GM12878 (cell line): Measurements from ENCODE around the gene SEC14L1. TPM values are rescaled to one million over a fixed set of nuclear protein-coding genes. Genes with fewer than 3 reads are reported as not detected.

Source experiments
- ATAC-seq: fragments of 200-7000 bp; cut with Tn5 transposase; 3 replicates; pipeline ENCODE4 v1.9.1; 2020; ENCODE audit warnings: mild to moderate bottlenecking, moderate library complexity
- BruUV-seq: library from RNA; stranded (reverse); fragments of 400-500 nt; replicated peaks from 2 replicates; lab custom pipeline; 2021; lab: Mats Ljungman, UMichigan
- CTCF ChIA-PET: fragments of 300-600 bp; sonication (Branson Sonifier 250); formaldehyde crosslinking; extraction: SDS; loops from one replicate; lab custom pipeline; 2021; ENCODE audit warnings: inconsistent platforms; lab: Yijun Ruan, JAX
- POLR2A ChIA-PET: fragments of 350-600 bp; formaldehyde crosslinking; extraction: SDS; loops from one replicate; lab custom pipeline; 2021; ENCODE audit warnings: inconsistent platforms; lab: Charles Lee
- RAD21 ChIA-PET: fragments of 300-600 bp; sonication (Branson Sonifier 250); formaldehyde crosslinking; loops from one replicate; lab custom pipeline; 2023; ENCODE audit warnings: antibody characterized with exemption; ENCODE audit not compliant: unreplicated experiment; lab: Charles Lee
- SMC1A ChIA-PET: fragments of 300-600 bp; sonication (Branson Sonifier 250); formaldehyde crosslinking; loops from one replicate; lab custom pipeline; 2023; ENCODE audit not compliant: unreplicated experiment, uncharacterized antibody; lab: Charles Lee
- DNase-seq: peaks from one replicate; pipeline ENCODE4 v3.0.0-alpha.2; 2011; ENCODE audit warnings: low read depth, low spot score
- FAIRE-seq: peaks from 3 replicates; lab custom pipeline; 2011; peaks lifted over from hg19 to GRCh38; lab: Jason Lieb, UNC
- H2AFZ ChIP-seq: 2 replicates; pipeline ENCODE4 v1.6.0; 2011; ENCODE audit warnings: low read depth, low read length, control low read depth; ENCODE audit not compliant: control insufficient read depth
- H3K27ac ChIP-seq: 2 replicates; pipeline ENCODE4 v1.5.1; 2011; ENCODE audit warnings: control low read depth; ENCODE audit not compliant: control insufficient read depth, insufficient read depth
- H3K27me3 ChIP-seq, 2 experiments: replicated peaks in 1 of 2; 2 replicates each; pipeline versions ENCODE4 v1.6.0 to v1.6.1; 2011; ENCODE audit warnings: low read length in 1 of 2; ENCODE audit not compliant: control insufficient read depth in 2 of 2, insufficient read depth in 2 of 2
- H3K36me3 ChIP-seq, 2 experiments: 2 replicates each; pipeline ENCODE4 v1.5.1; 2011; ENCODE audit warnings: low read length in 1 of 2; ENCODE audit not compliant: control insufficient read depth in 2 of 2, insufficient read depth in 2 of 2
- H3K4me1 ChIP-seq: 2 replicates; pipeline ENCODE4 v1.6.1; 2011; ENCODE audit warnings: mild to moderate bottlenecking, low read length, moderate library complexity, mixed read lengths; ENCODE audit not compliant: control insufficient read depth, insufficient read depth
- H3K4me2 ChIP-seq: 2 replicates; pipeline ENCODE4 v1.6.0; 2011; ENCODE audit warnings: control low read depth; ENCODE audit not compliant: control insufficient read depth, insufficient read depth
- H3K4me3 ChIP-seq: fragments of 200-600 bp; sonication (generic); 2 replicates; pipeline ENCODE4 v1.5.1; 2016
- H3K79me2 ChIP-seq: 2 replicates; pipeline ENCODE4 v1.6.0; 2011; ENCODE audit warnings: low read length; ENCODE audit not compliant: control insufficient read depth, insufficient read depth
- H3K9ac ChIP-seq: 2 replicates; pipeline ENCODE4 v1.8.0; 2011; ENCODE audit warnings: low read length, control low read depth, mixed read lengths; ENCODE audit not compliant: control insufficient read depth, insufficient read depth
- H3K9me3 ChIP-seq: replicated peaks from 3 replicates; pipeline ENCODE4 v1.5.1; 2011; ENCODE audit warnings: mild to moderate bottlenecking, low read length; ENCODE audit not compliant: control insufficient read depth, insufficient read depth
- H4K20me1 ChIP-seq: 2 replicates; pipeline ENCODE4 v1.6.0; 2011; ENCODE audit not compliant: control insufficient read depth, insufficient read depth
- ASH2L ChIP-seq: fragments of 300-600, 200-600 bp; sonication (generic); IDR thresholded peaks from 2 replicates; pipeline ENCODE4 v1.6.1; 2017; ENCODE audit warnings: low read depth, mild to moderate bottlenecking, borderline replicate concordance
- ETV6 ChIP-seq, 2 experiments: fragments of 450-650 bp in 1 of 2; IDR thresholded peaks in 1 of 2; conservative IDR thresholded peaks in 1 of 2; 2 replicates each; pipeline ENCODE4 v1.6.1; 2014; ENCODE audit warnings: antibody characterized with exemption in 1 of 2, borderline replicate concordance in 1 of 2, low read depth in 1 of 2, mild to moderate bottlenecking in 1 of 2, moderate library complexity in 1 of 2
- GATAD2B ChIP-seq: fragments of 450-650 bp; conservative IDR thresholded peaks from 2 replicates; pipeline ENCODE4 v1.6.1; 2017; ENCODE audit warnings: low read depth, mild to moderate bottlenecking, moderate library complexity
- MXI1 ChIP-seq: fragments of 150-350 bp; IDR thresholded peaks from 2 replicates; pipeline ENCODE4 v1.6.1; 2011; ENCODE audit warnings: low read depth, mild to moderate bottlenecking, inconsistent platforms, low read length, improper control_type of control experiment
- NFIC ChIP-seq: IDR thresholded peaks from 2 replicates; pipeline ENCODE4 v1.6.1; 2012; ENCODE audit warnings: low read depth, mild to moderate bottlenecking, inconsistent platforms, low read length, moderate library complexity
- NFXL1 ChIP-seq: fragments of 450-650 bp; IDR thresholded peaks from 2 replicates; pipeline ENCODE4 v1.6.1; 2017; ENCODE audit warnings: antibody characterized with exemption, mild to moderate bottlenecking, borderline replicate concordance
- PAX5 ChIP-seq: IDR thresholded peaks from 2 replicates; pipeline ENCODE4 v1.6.1; 2011; ENCODE audit warnings: low read depth, low read length, borderline replicate concordance
- SMAD1 ChIP-seq: fragments of 450-650 bp; IDR thresholded peaks from 2 replicates; pipeline ENCODE4 v1.6.1; 2018; ENCODE audit warnings: mild to moderate bottlenecking, low read depth; ENCODE audit not compliant: partially characterized antibody
- WGBS: methylation state at CpG from one replicate; pipeline ENCODE4 v1.1.6; 2016; ENCODE audit warnings: low lambda C conversion rate; ENCODE audit not compliant: insufficient replicate concordance, insufficient coverage; ENCODE audit errors: missing lambda C conversion rate; 5-methylcytosine and 5-hydroxymethylcytosine counted together
- in situ Hi-C: fragments of 300-500 bp; cut with MboI; formaldehyde crosslinking; loops from 9 replicates; pipeline ENCODE4 v1.14.3; 2018; ENCODE audit warnings: mixed read lengths
- intact Hi-C: fragments of 100-400 bp; cut with micrococcal nuclease; formaldehyde crosslinking; loops from one replicate; pipeline ENCODE4 v1.14.2; 2022; ENCODE audit not compliant: unreplicated experiment
- polyA plus RNA-seq, 11 experiments: library from polyadenylated mRNA; depleted of rRNA in 4 of 11; unstranded in 6 of 11; stranded (reverse) in 5 of 11; fragments of >200 nt; fragmentation: Nextera tagmentation in 4 of 11; fragmentation: Illumina TruSeq in 1 of 11; extraction: Ambion mirVana in 4 of 11; extraction: Trizol in 1 of 11; gene quantifications; 1 replicate in 1 of 11; 2 replicates in 10 of 11; pipeline versions ENCODE4 v1.2.1 to v1.2.3, GENCODE V29; 2011 to 2016; ENCODE audit warnings: inconsistent platforms in 2 of 11, missing spikeins in 2 of 11, low read depth in 1 of 11
- total RNA-seq, 4 experiments: library from RNA; depleted of rRNA in 3 of 4; stranded (reverse); fragments of >200 nt in 3 of 4; fragmentation: Illumina TruSeq in 1 of 4; extraction: Trizol in 1 of 4; gene quantifications; 2 replicates each; pipeline versions ENCODE4 v1.2.1 to v1.2.3, GENCODE V29; 2013 to 2021
- TF ChIP-seq, protein P1 (sequence below): fragments of 450-650 bp; IDR thresholded peaks from 2 replicates; pipeline ENCODE4 v1.6.1; 2018; ENCODE audit warnings: mild to moderate bottlenecking, low read depth, moderate library complexity; ENCODE audit not compliant: partially characterized antibody
- TF ChIP-seq, protein P2 (sequence below): fragments of 150-350 bp; IDR thresholded peaks from 2 replicates; pipeline ENCODE4 v1.6.1; 2016; ENCODE audit warnings: low read depth, low read length
- TF ChIP-seq, protein P3 (sequence below): fragments of 450-650 bp; IDR thresholded peaks from 2 replicates; pipeline ENCODE4 v1.6.1; 2017; ENCODE audit warnings: mild to moderate bottlenecking
- TF ChIP-seq, protein P4 (sequence below): IDR thresholded peaks from 2 replicates; pipeline ENCODE4 v1.6.1; 2011; ENCODE audit warnings: low read depth, low read length, improper control_type of control experiment, borderline replicate concordance

The SEC14L1 gene
- total and polyA plus RNA-seq, 10 of the 15 experiments (the other 5 are each of a cell fraction or from before 2014, with no cell fraction given), result 6.3 to 66.1 (median 33.5) TPM

DNA sequence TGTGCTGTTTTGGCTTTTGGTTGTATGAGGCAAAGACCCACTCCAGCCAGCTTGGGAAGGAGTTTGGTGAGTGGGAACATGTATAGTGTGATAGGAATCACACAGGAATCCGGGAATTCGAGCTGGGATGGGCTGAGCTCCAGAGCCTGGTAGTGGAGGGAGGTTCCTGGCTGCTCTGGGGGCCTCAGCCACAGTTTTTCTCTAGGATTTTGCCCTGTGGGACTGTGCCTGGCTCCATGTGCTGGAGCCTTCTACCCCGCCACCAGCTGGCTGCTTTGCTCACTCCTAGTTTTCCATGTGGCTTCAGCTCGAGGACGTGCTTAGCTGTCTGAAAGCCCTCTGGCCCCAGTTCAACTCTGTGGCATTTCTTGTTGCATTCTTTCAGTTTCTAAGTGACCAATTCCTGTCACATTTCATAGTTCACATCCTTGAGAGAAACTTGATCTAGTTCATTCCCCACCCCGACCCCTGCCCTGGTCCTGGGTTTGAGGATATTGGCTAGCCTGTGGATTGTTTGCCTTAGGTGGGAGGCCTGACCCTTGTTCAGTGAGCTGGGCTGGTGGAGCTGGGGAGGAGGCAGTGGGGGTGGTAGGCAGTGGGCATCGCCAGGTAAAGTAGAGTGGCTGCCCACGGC is 5.0 kb downstream of the SEC14L1 start:
- H3K4me3 ChIP-seq, result peak overlapping the region; percentile 69
- peak overlapping the region; percentile 97 for H3K27ac ChIP-seq
- intact Hi-C loops, result loop anchor here (2.0 kb wide), 1 partner anchor 43 kb away; no protein-coding TSS in a partner anchor
- ChIA-PET CTCF (interaction anchor here (0.5 to 3.5 kb wide), 13 partner anchors 10 to 97 kb away, joined by 3 to 17 read pairs (median 4); no protein-coding TSS in a partner anchor), POLR2A (interaction anchor here (0.8 to 2.7 kb wide), 12 partner anchors 14 to 177 kb away, joined by 3 to 21 read pairs (median 7); no protein-coding TSS in a partner anchor), RAD21 (interaction anchor here (0.8 to 2.8 kb wide), 20 partner anchors 10 to 102 kb away, joined by 3 to 22 read pairs (median 6); no protein-coding TSS in a partner anchor), SMC1A (interaction anchor here (0.8 to 3.6 kb wide), 25 partner anchors 10 to 98 kb away, joined by 3 to 29 read pairs (median 4); no protein-coding TSS in a partner anchor)
- peak overlapping the region; percentile 86 for H3K9ac ChIP-seq
- no peaks in the 10 kb centered on the region for H3K9me3 ChIP-seq
- BruUV-seq, result TSS peak; percentile 28
- peak overlapping the region; percentile 100 for H3K4me2 ChIP-seq
- DNase-seq, result peak; percentile 71
- H3K4me1 ChIP-seq, result peaks cover 43% of the 10 kb centered on the region
- no peak overlapping the region for H2AFZ ChIP-seq
- no peaks in the 10 kb centered on the region for H3K27me3 ChIP-seq
- ATAC-seq, result peak; percentile 63
- WGBS, result 21% methylated on average over 8 of the region's 8 CpGs
- in situ Hi-C loops, result no loop called here
- FAIRE-seq, result peak; percentile 86
- H3K79me2 ChIP-seq, result peaks cover 90% of the 10 kb centered on the region
- peaks cover 4% of the 10 kb centered on the region for H4K20me1 ChIP-seq
- peaks cover 9 to 23% of the 10 kb centered on the region in 2 experiments for H3K36me3 ChIP-seq
- TF ChIP-seq, protein P1, sequence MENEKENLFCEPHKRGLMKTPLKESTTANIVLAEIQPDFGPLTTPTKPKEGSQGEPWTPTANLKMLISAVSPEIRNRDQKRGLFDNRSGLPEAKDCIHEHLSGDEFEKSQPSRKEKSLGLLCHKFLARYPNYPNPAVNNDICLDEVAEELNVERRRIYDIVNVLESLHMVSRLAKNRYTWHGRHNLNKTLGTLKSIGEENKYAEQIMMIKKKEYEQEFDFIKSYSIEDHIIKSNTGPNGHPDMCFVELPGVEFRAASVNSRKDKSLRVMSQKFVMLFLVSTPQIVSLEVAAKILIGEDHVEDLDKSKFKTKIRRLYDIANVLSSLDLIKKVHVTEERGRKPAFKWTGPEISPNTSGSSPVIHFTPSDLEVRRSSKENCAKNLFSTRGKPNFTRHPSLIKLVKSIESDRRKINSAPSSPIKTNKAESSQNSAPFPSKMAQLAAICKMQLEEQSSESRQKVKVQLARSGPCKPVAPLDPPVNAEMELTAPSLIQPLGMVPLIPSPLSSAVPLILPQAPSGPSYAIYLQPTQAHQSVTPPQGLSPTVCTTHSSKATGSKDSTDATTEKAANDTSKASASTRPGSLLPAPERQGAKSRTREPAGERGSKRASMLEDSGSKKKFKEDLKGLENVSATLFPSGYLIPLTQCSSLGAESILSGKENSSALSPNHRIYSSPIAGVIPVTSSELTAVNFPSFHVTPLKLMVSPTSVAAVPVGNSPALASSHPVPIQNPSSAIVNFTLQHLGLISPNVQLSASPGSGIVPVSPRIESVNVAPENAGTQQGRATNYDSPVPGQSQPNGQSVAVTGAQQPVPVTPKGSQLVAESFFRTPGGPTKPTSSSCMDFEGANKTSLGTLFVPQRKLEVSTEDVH, result no peak
- TF ChIP-seq, protein P2, sequence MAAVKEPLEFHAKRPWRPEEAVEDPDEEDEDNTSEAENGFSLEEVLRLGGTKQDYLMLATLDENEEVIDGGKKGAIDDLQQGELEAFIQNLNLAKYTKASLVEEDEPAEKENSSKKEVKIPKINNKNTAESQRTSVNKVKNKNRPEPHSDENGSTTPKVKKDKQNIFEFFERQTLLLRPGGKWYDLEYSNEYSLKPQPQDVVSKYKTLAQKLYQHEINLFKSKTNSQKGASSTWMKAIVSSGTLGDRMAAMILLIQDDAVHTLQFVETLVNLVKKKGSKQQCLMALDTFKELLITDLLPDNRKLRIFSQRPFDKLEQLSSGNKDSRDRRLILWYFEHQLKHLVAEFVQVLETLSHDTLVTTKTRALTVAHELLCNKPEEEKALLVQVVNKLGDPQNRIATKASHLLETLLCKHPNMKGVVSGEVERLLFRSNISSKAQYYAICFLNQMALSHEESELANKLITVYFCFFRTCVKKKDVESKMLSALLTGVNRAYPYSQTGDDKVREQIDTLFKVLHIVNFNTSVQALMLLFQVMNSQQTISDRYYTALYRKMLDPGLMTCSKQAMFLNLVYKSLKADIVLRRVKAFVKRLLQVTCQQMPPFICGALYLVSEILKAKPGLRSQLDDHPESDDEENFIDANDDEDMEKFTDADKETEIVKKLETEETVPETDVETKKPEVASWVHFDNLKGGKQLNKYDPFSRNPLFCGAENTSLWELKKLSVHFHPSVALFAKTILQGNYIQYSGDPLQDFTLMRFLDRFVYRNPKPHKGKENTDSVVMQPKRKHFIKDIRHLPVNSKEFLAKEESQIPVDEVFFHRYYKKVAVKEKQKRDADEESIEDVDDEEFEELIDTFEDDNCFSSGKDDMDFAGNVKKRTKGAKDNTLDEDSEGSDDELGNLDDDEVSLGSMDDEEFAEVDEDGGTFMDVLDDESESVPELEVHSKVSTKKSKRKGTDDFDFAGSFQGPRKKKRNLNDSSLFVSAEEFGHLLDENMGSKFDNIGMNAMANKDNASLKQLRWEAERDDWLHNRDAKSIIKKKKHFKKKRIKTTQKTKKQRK, result no peak
- TF ChIP-seq ETV6 (conservative IDR thresholded peaks at IDR 0.05 in 1 of 2, IDR thresholded peaks at IDR 0.05 in 1 of 2; ENCODE audit: borderline replicate concordance in 1 of 2, low read depth in 1 of 2), result 0 out of 4 replicates have a peak, but pooled peaks of 1 of the 2 experiments have one; percentile 47
- peak; percentile 85 for TF ChIP-seq MXI1
- TF ChIP-seq, protein P3, sequence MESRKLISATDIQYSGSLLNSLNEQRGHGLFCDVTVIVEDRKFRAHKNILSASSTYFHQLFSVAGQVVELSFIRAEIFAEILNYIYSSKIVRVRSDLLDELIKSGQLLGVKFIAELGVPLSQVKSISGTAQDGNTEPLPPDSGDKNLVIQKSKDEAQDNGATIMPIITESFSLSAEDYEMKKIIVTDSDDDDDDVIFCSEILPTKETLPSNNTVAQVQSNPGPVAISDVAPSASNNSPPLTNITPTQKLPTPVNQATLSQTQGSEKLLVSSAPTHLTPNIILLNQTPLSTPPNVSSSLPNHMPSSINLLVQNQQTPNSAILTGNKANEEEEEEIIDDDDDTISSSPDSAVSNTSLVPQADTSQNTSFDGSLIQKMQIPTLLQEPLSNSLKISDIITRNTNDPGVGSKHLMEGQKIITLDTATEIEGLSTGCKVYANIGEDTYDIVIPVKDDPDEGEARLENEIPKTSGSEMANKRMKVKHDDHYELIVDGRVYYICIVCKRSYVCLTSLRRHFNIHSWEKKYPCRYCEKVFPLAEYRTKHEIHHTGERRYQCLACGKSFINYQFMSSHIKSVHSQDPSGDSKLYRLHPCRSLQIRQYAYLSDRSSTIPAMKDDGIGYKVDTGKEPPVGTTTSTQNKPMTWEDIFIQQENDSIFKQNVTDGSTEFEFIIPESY, result no peak
- TF ChIP-seq NFIC, result peak; percentile 56; the same call in 1 of the 2 replicates
- TF ChIP-seq, protein P4, sequence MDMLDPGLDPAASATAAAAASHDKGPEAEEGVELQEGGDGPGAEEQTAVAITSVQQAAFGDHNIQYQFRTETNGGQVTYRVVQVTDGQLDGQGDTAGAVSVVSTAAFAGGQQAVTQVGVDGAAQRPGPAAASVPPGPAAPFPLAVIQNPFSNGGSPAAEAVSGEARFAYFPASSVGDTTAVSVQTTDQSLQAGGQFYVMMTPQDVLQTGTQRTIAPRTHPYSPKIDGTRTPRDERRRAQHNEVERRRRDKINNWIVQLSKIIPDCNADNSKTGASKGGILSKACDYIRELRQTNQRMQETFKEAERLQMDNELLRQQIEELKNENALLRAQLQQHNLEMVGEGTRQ, result no peak
- no peak; the same call in 1 of the 2 replicates for TF ChIP-seq GATAD2B
- no peak for TF ChIP-seq PAX5
- TF ChIP-seq SMAD1, result no peak
- no peak for TF ChIP-seq ASH2L
- no peak for TF ChIP-seq NFXL1
